A549 (cell line): Measurements from ENCODE around the gene CDK17.
"Not testable (repeated sequence)": the region's sequence is repeated elsewhere in the genome, so short reads cannot be mapped to it uniquely, and the experiment has no call there.

Experiments used
- CHD4 ChIP-seq: fragments of 200-600 bp; sonication (generic); IDR thresholded peaks from 2 replicates; pipeline ENCODE4 v1.6.1; 2016; ENCODE audit warnings: antibody characterized with exemption, mild to moderate bottlenecking, borderline replicate concordance
- JUN ChIP-seq, 2 experiments: fragments of >200 bp; sonication (Bioruptor Twin); formaldehyde crosslinking; IDR thresholded peaks; 2 replicates in 1 of 2; 3 replicates in 1 of 2; pipeline ENCODE4 v1.6.1; 2016 to 2017
- JUNB ChIP-seq: fragments of >200 bp; sonication (Bioruptor Twin); formaldehyde crosslinking; IDR thresholded peaks from 2 replicates; pipeline ENCODE4 v1.6.1; 2016
- KDM1A ChIP-seq: fragments of 200-600 bp; sonication (generic); IDR thresholded peaks from 2 replicates; pipeline ENCODE4 v1.6.1; 2016; ENCODE audit warnings: low read depth, mild to moderate bottlenecking
- MYC ChIP-seq: IDR thresholded peaks from 2 replicates; pipeline ENCODE4 v1.6.1; 2012; ENCODE audit warnings: mild to moderate bottlenecking, inconsistent platforms, low read length, improper control_type of control experiment, borderline replicate concordance
- POLR2A ChIP-seq: IDR thresholded peaks from 2 replicates; pipeline ENCODE4 v1.6.1; 2012; ENCODE audit warnings: mild to moderate bottlenecking, low read length
- RAD21 ChIP-seq, 2 experiments: fragments of >200 bp in 1 of 2; sonication (Bioruptor Twin) in 1 of 2; formaldehyde crosslinking in 1 of 2; IDR thresholded peaks in 1 of 2; conservative IDR thresholded peaks in 1 of 2; 2 replicates in 1 of 2; 3 replicates in 1 of 2; pipeline ENCODE4 v1.6.1; 2012 to 2018; ENCODE audit warnings: inconsistent platforms in 1 of 2
- RFX5 ChIP-seq: fragments of 450-650 bp; IDR thresholded peaks from 2 replicates; pipeline ENCODE4 v1.7.1; 2014; ENCODE audit warnings: antibody characterized with exemption, mild to moderate bottlenecking, moderate library complexity
- RNF2 ChIP-seq: fragments of 200-600 bp; sonication (generic); IDR thresholded peaks from 2 replicates; pipeline ENCODE4 v1.6.1; 2016; ENCODE audit warnings: low read depth, mild to moderate bottlenecking, antibody characterized with exemption, moderate library complexity, borderline replicate concordance
- ZSCAN20 ChIP-seq: fragments of 250-450 bp; sonication (Bioruptor Pico); IDR thresholded peaks from 2 replicates; pipeline ENCODE4 v1.8.0; 2022; ENCODE audit warnings: mild to moderate bottlenecking, moderate library complexity
- TF ChIP-seq, protein P1 (sequence below): fragments of >200 bp; sonication (Bioruptor Twin); formaldehyde crosslinking; IDR thresholded peaks from 3 replicates; pipeline ENCODE4 v1.5.1; 2016

DNA sequence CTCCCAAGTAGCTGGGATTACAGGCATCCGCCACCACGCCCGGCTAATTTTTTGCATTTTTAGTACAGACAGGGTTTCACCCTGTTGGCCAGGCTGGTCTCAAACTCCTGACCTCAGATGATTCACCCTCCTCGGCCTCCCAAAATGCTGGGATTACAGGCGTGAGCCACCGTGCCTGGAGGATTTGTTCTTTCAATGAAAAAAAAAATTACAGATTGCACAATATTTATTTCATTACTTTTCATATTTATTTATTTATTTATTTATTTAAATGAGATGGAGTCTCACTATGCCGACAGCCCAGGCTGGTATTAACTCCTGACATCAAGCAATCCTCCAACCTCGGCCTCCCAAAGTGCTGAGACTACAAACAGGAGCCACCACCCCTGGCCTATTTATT lies 2.3 kb upstream of the CDK17 start:
- not testable (repeated sequence) for TF ChIP-seq RNF2; POLR2A; JUN (IDR thresholded peaks at IDR 0.05); KDM1A; RFX5; RAD21 (conservative IDR thresholded peaks at IDR 0.05 in 1 of 2, IDR thresholded peaks at IDR 0.05 in 1 of 2); MYC; JUNB; ZSCAN20 (CRISPR knock-in tag); CHD4
- TF ChIP-seq, protein P1, sequence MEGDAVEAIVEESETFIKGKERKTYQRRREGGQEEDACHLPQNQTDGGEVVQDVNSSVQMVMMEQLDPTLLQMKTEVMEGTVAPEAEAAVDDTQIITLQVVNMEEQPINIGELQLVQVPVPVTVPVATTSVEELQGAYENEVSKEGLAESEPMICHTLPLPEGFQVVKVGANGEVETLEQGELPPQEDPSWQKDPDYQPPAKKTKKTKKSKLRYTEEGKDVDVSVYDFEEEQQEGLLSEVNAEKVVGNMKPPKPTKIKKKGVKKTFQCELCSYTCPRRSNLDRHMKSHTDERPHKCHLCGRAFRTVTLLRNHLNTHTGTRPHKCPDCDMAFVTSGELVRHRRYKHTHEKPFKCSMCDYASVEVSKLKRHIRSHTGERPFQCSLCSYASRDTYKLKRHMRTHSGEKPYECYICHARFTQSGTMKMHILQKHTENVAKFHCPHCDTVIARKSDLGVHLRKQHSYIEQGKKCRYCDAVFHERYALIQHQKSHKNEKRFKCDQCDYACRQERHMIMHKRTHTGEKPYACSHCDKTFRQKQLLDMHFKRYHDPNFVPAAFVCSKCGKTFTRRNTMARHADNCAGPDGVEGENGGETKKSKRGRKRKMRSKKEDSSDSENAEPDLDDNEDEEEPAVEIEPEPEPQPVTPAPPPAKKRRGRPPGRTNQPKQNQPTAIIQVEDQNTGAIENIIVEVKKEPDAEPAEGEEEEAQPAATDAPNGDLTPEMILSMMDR, result not testable (repeated sequence)
